ACC112 (cell line): ENCODE results near the gene F2RL1.
"Not testable (repeated sequence)": the region's sequence is repeated elsewhere in the genome, so short reads cannot be mapped to it uniquely, and the experiment has no call there.

ENCODE experiments used
- H2AFZ ChIP-seq: fragments of 200-600 bp; sonication (generic); one replicate; pipeline ENCODE4 v1.6.0; 2017; ENCODE audit warnings: antibody characterized with exemption, low read length; ENCODE audit not compliant: unreplicated experiment
- H3K27ac ChIP-seq: fragments of 200-600 bp; sonication (generic); 2 replicates; pipeline ENCODE4 v1.5.1; 2014; ENCODE audit warnings: low read depth, mild to moderate bottlenecking, antibody characterized with exemption, low read length, moderate library complexity
- H3K27me3 ChIP-seq: fragments of 200-600 bp; sonication (generic); 2 replicates; pipeline ENCODE4 v1.6.1; 2014; ENCODE audit warnings: mild to moderate bottlenecking, antibody characterized with exemption, low read length, moderate library complexity, mixed read lengths; ENCODE audit not compliant: insufficient read depth
- H3K36me3 ChIP-seq: fragments of 200-600 bp; sonication (generic); 2 replicates; pipeline ENCODE4 v1.6.1; 2016; ENCODE audit warnings: mild to moderate bottlenecking, antibody characterized with exemption, low read length, moderate library complexity, mixed read lengths; ENCODE audit not compliant: insufficient read depth
- H3K4me1 ChIP-seq: fragments of 200-600 bp; sonication (generic); one replicate; pipeline ENCODE4 v1.6.1; 2016; ENCODE audit warnings: low read length, mixed read lengths; ENCODE audit not compliant: insufficient read depth, unreplicated experiment, control insufficient read depth
- H3K4me3 ChIP-seq: fragments of 200-600 bp; sonication (generic); 2 replicates; pipeline ENCODE4 v1.5.1; 2014; ENCODE audit warnings: mild to moderate bottlenecking, low read depth, low read length
- H3K79me2 ChIP-seq: fragments of 200-600 bp; sonication (generic); one replicate; pipeline ENCODE4 v1.6.0; 2016; ENCODE audit warnings: low read length; ENCODE audit not compliant: control insufficient read depth, unreplicated experiment, insufficient read depth

The F2RL1 gene

DNA sequence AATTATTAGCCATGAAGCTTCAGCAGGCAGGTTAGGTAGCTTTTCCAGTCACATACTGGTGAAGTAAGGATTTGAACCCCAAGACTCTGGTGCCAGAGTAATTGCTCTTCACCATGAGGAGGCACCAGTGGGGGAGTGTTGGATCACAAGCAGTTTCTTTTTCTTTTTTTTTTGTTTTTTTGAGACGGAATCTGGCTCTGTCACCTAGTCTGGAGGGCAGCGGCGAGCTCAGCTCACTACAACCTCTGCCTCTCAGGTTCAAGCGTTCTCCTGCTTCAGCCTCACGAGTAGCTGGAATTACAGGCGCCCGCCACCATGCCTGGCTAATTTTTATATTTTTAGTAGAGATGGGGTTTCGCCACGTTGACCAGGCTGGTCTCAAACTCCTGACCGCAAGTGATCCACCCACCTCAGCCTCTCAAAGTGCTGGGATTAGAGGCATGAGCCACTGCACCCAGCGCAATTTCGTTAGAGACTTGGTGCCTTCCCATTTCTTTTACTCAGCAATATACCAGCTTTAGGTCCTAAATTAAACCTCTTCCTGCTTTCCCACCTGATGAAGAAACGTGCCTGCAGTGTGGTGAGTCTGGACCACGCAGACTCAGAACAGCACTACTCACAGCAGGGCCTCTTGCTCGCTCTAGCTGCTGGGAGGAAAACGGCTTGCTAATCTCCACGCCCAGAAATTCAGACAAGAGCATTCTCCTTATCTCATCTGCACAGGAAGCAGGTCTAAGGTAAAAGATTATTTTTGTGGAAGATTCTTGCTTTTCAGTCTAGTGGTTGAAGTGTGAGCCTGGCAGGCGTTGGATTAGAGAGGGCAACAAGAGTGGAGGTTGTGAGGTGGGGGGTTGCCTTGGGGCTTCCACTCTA is 30.8 kb downstream of the F2RL1 start, which contains the start of gene S100Z:
TSS of gene S100Z (plus strand) at position 596 of the 873 bp plus-strand sequence. CDS start 25,346 bp downstream, outside the sequence.
- H3K27ac ChIP-seq: no peak within 1 kb of the TSS
- H3K4me3 ChIP-seq: no peak within 1 kb of the TSS
- no peaks in the 10 kb centered on the region for H3K79me2 ChIP-seq
- H3K27me3 ChIP-seq: no peaks in the 10 kb centered on the region
- no peaks in the 10 kb centered on the region for H3K36me3 ChIP-seq
- no peaks in the 10 kb centered on the region for H3K4me1 ChIP-seq
- H2AFZ ChIP-seq: no peak within 1 kb of the TSS

DNA sequence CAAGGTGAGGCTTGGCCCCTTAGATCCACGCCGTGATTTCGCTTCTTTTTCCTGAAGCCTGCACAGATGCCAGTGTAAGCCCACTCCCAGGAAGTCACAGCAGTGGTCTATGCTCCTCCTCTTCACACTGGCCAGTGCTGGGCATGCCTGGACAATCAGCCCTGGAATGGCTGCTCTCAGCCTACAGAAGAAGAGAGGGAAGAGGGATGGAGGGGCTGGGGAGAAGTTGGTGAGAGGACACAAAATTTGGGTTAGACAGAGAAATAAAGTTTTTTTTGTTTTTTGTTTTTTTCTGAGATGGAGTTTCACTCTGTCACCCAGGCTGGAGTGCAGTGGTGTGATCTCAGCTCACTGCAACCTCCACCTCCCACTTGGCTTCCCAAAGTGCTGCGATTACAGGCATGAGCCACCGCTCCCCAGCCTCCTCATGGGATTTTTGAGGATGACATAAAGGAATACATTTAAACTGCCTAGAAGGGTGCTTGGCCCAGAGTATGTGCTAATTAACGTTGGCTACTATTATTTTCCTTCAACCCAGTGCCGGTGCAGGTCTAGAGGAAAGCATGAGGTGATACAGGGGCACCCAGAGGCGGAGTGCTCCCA is 31.8 kb downstream of the F2RL1 start:
- H3K4me3 ChIP-seq: no peak overlapping the region
- H3K79me2 ChIP-seq: no peaks in the 10 kb centered on the region
- no peaks in the 10 kb centered on the region for H3K4me1 ChIP-seq
- no peaks in the 10 kb centered on the region for H3K36me3 ChIP-seq
- no peak overlapping the region for H3K27ac ChIP-seq
- H3K27me3 ChIP-seq: no peaks in the 10 kb centered on the region
- no peak overlapping the region for H2AFZ ChIP-seq

DNA sequence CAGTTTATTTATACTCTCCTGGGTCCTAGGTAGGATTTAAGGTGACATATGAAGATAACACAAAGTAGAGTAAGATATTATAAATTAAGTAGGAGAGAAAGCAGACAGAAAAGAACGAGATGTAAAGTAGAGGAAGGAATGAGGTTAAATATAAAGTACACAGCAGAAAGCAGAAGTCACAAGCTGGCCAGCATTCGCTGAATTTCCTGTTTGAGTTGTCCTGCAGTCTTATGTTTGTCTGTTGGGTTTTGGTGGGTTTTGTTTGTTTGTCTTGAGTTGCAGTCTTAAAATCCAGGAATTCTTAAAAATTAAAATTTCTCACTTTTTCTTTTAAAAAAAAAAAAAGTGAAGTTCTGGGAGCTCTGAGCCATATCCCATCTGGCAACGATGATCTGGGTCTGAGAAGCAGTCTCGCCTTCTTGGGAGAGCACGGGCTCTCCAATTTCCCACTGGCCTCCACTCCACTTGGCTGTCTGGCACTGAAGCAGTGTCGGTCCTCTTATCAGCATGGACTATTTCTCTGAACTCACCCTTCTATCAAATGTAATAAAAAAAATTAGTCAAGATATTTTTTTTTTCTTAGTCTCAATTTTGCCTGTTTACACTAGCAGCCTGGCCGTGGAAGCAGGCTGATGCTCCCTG is 33.0 kb downstream of the F2RL1 start:
- no peaks in the 10 kb centered on the region for H3K36me3 ChIP-seq
- no peaks in the 10 kb centered on the region for H3K79me2 ChIP-seq
- no peak overlapping the region for H3K4me3 ChIP-seq
- no peak overlapping the region for H3K27ac ChIP-seq
- H3K4me1 ChIP-seq: no peaks in the 10 kb centered on the region
- no peaks in the 10 kb centered on the region for H3K27me3 ChIP-seq
- no peak overlapping the region for H2AFZ ChIP-seq

DNA sequence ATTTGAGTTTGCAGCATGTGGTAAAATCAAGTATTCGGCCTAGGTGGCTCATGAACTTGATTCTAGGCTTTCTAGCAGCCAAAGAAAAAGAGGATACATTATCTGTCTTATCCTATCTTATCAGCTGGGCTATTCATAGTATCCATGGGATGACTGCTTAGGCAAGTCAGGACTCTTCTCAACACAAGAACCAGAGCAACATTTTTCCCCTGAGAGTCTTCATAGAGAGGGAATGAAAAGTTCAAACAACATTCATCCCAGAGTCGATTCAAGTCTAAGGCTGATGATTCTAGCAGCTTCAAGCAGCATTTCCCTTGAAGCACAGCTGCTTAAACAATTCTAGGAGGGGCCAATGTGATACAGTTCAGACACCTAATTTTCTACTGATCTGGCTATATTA is 33.9 kb downstream of the F2RL1 start:
- Histone ChIP-seq H3K4me1 (no peaks in the 10 kb centered on the region), H3K4me3 (no peak overlapping the region), H3K27ac (no peak overlapping the region), H3K79me2 (no peaks in the 10 kb centered on the region), H2AFZ (no peak overlapping the region), H3K27me3 (no peaks in the 10 kb centered on the region), H3K36me3 (no peaks in the 10 kb centered on the region)

DNA sequence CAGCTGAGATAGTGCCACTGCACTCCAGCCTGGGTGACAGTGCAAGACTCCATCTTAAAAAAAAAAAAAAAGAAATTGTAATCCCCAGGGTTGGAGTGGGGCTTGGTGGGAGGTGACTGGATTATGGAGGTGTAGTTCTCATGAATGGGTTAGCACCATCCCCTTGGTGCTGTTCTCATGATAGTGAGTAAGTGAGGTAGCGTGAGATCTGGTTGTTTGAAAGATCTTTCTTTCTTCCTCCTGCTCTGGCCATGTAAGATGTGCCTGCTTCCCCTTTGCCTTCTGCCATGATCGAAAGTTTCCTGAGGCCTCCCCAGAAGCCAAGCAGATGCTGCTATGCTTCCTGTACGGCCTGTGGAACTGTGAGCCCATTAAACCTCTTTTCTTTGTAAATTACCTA is 34.9 kb downstream of the F2RL1 start:
- not testable (repeated sequence) for H2AFZ ChIP-seq, H3K36me3 ChIP-seq

DNA sequence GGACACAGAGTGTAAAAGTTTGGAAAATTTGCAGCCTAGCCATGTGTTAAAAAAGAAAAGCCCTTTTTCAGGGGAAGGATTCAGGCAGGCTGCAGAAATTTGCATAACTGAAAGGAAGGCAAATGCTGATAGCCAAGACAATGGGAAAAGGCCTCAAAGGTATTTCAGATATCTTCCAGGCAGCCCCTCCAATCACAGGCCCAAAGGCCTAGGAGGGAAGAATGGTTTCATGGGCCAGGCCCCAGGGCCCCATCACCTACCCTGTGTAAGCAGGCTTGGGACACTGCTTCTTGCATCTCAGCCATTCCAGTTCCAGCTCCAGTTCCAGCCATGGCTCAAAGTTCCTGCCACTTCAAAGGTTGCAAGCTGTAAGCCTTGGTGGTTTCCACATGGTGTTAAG is 35.8 kb downstream of the F2RL1 start:
- no peaks in the 10 kb centered on the region for H3K27me3 ChIP-seq
- no peaks in the 10 kb centered on the region for H3K79me2 ChIP-seq
- H3K4me3 ChIP-seq: no peak overlapping the region
- no peak overlapping the region for H2AFZ ChIP-seq
- no peaks in the 10 kb centered on the region for H3K36me3 ChIP-seq
- no peaks in the 10 kb centered on the region for H3K4me1 ChIP-seq
- no peak overlapping the region for H3K27ac ChIP-seq

More for the DNA sequence above, 34.9 kb downstream of the F2RL1 start:
- H3K79me2 ChIP-seq, H3K27me3 ChIP-seq, H3K4me3 ChIP-seq, H3K4me1 ChIP-seq, H3K27ac ChIP-seq: not testable (repeated sequence)

DNA sequence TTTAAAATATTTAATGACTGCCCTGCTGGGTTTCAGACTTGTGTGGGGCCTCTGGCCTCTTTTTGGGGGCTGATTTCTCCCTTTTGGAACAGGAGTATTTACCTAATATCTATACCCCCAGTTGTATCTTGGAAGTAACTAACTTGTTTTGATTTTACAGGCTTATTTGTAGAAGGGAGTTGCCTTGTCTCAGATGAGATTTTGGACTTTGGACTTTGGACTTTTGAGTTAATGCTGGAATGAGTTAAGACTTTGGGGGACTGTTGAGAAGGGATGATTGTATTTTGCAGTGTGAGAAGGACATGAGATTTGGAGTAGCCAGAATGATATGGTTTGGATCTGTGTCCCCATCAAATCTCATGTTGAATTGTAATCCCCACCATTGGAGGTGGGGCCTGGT is 36.7 kb downstream of the F2RL1 start:
- not testable (repeated sequence) for H3K27me3 ChIP-seq, H3K36me3 ChIP-seq, H3K79me2 ChIP-seq, H3K4me3 ChIP-seq, H3K27ac ChIP-seq, H2AFZ ChIP-seq, H3K4me1 ChIP-seq

GRCh38 chr5:76855961-76856360 is 37.1 kb downstream of the F2RL1 start:
- Histone ChIP-seq H3K4me3 (no peak overlapping the region), H3K79me2 (no peaks in the 10 kb centered on the region), H3K27ac (no peak overlapping the region), H3K4me1 (no peaks in the 10 kb centered on the region), H2AFZ (no peak overlapping the region), H3K27me3 (no peaks in the 10 kb centered on the region), H3K36me3 (no peaks in the 10 kb centered on the region)

DNA sequence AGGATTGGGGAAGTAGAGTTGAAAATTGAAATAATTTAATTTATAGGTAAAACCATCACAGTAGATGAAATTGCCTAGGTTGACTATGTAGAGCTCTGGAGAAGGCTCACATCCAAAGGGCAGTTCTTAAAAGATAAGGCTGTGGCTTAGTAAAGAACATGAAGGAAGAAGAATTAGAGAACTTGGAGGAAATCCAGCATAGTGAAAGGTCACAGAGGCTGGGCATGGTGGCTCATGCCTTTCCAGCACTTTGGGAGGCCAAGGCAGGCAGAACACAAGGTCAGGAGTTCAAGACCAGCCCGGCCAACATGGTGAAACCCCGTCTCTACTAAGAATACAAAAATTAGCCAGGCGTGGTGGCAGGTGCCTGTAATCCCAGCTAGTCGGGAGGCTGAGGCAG is 38.0 kb downstream of the F2RL1 start:
- H3K4me1 ChIP-seq, H2AFZ ChIP-seq, H3K36me3 ChIP-seq, H3K79me2 ChIP-seq, H3K27me3 ChIP-seq, H3K27ac ChIP-seq, H3K4me3 ChIP-seq: not testable (repeated sequence)

- no peaks in the 10 kb centered on the region for H3K79me2 ChIP-seq
- no peak overlapping the region for H2AFZ ChIP-seq
- no peak overlapping the region for H3K27ac ChIP-seq
- no peaks in the 10 kb centered on the region for H3K36me3 ChIP-seq
- H3K27me3 ChIP-seq: no peaks in the 10 kb centered on the region
- no peaks in the 10 kb centered on the region for H3K4me1 ChIP-seq
- no peak overlapping the region for H3K4me3 ChIP-seq
These were observed 40.9 kb downstream of the F2RL1 start for GRCh38 chr5:76859591-76860247.
